Globus pallidus (tissue), 1 donor: ENCODE data around the gene GRB2.
"Not testable (repeated sequence)": the region's sequence is repeated elsewhere in the genome, so short reads cannot be mapped to it uniquely, and the experiment has no call there.

Source experiments
- DNase-seq: peaks from one replicate; pipeline ENCODE4 v3.0.0-alpha.2; 2015; ENCODE audit warnings: low spot score

Gene GRB2

DNA sequence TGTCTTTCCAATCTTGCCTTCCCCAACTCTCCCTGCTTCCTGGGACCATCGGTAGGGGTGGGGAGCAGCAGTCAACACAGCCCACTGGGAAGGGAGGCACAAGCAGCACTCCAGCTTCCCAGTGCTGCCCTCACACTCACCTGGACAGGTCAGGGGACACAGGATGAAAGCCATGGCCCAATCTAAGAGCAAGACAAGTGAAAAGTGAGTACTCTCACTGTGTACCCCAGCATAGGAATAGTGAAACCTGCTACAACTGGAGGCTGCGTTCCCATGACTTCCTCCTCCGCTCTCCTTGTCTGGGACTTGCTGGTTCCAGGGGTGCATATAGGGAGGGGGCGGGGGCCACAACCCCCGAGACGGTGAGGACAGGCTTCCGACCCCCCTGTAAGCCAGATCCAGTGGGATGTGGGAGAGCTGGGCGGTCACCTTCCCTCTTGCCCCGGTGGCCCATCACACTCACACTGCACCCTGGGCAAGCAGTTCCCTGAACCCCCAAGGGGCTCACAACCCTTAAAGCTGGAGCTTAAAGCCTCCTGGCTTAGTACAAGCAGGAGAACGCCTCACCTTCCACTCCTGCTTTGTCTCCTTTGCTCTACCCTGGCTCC, 86.8 kb downstream of the GRB2 start:
- DNase-seq: no peak

DNA sequence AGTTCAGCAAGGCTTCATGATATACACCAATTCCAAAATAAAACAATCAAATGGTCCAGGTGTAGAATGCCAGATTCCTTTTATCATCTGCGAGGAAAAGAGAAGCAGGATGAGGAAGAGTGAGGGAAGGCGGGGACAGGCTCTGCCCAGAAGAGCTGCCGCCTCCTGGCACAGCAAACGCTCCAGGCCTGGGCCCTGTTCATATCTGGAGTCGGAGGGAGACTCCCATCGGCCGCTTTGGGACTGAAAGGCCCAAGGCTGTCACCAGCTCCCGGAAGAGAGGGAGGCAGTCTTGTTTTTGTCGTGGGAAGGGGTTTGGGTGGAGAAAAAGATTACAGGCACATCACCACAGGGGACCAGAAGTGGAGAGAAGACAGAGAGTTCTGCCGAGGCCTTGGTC, 87.3 kb downstream of the GRB2 start:
- no peak for DNase-seq

DNA sequence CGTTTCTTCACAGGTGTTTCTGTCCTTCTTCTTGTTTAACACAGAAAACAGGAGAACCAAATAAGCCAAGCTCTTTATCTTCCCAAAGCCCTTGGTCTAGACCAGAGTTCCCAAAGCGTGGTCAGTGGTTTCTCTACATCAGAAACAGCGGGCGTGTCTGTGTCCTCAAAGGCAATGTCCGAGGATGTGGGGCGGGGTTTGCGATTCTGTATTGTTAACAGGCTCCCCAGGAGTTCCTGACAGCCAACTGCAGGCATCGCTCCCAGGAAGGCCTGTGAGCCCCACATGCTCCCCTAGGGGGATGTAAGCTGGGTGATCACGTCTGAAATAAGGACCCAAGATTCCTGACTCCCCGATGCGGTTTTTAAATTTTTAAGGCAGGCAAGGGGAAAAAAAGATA, 87.8 kb downstream of the GRB2 start:
- no peak for DNase-seq

DNA sequence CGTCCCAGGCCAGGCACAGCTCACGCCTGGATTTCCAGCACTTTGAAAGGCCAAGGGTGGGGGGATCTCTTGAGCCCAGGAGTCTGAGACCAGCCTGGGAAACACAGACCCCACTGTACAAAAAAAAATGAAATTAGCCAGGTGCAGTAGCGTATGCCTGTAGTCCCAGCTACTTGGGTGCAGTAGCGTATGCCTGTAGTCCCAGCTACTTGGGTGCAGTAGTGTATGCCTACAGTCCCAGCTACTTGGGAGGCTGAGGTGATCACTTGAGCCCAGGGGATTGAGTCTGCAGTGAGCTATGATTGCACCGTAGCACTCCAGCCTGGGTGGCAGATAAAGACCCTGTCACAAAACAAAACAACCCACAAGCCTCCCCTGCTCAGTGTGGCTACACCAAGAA, 89.2 kb downstream of the GRB2 start:
- no peak for DNase-seq

DNA sequence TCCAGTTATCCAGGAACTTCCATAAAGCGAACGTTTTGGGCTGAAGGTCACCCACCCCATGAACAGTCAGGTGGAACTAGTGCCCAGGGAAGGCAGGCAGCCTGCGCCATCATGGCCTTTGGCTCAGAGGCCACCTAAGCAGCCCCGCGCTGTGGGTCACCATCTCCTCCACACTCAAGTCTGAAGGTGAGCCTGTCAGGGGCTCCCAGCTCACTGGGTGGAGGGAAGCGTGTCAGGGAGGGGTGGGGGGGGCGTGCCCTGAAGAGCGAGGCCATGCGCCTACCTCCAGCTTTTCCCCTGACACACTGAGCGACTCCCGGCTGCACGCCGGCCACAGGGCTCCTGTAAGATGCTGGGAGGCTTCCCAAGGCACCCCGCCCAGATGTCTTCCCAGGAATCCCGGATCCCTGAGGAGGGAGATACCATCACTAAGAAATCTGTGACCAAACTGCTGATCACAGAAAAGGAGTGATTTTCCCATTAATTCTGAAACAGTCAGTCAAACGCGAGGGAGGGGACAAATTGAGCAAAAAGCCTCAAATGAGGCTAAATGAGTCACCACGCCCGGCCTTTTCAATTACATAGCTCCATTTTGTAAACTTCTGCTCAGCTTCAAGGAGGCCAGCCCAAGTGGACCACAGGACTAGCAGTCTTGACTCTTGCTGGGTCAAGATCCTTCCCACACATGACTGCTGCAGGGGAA, 89.8 kb downstream of the GRB2 start:
- DNase-seq: no peak

DNA sequence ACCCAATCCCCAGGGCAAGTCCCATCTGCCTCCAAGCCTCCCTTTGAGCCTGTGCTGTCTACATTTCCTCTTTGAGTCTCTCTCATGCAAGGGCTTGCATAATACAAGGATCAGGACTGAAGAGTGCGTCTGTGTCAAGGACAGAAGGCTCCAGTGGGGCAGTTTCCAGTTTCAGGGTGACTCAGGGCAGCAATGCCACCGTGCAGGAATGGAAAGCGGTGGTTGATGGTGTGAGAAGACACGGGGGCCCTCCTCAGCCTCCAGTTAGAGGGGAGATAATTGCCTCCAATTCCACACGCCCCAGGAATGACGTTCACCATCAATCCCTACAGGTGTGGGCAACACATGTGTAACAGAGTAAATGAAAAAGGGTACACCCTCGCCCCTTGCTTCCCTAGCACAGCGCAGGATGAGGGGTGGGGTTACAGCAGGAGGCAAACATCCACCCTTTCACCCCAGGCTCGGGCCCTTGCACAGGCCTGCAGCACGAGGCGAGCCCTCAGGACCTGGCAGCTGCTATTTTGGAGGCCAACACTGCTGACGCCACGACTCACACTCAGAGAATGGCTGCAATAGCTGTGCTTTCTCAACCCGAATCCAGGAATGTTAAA, 91.4 kb downstream of the GRB2 start:
- DNase-seq: peak; percentile 57

DNA sequence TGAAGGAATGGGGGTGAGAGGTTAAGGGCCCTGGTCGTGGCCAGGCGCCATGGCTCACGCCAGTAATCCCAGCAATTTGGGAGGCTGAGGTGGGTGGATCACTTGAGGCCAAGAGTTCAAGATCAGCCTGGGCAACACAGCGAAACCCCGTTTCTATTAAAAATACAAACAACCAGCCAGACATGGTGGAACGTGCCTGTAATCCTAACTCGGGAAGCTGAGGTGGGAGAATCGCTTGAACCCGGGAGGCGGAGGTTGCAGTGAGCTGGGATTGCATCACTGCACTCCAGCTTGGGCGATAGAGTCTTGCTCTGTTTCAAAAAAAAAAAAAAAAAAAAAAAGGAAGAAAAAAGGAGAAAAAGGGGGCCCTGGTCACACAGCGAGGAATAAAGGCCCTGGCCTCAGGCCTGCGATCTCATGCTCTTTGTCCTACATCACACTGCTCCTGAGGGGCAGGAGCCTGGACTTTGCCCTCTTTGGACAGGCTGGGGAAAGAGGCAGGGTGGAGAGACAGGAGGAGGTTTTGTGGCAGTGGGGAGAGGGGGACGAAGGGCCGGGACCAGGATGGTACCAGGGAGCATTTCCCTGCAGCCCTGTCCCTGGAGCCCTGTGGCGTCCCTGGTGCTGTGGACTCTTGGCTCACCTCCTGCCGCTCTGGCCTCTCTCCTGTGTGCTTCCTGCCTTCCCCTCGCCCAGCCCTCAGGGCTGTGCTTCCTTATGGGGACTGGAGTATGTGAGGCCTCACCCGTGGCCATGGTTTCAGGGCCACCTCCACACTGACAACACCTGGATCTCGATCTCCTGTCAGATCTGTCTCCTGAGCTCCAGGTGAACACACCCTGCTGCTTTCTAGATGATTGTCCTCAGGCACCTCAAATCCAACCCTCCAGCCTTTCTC, 96.5 kb downstream of the GRB2 start:
- DNase-seq: no peak

DNA sequence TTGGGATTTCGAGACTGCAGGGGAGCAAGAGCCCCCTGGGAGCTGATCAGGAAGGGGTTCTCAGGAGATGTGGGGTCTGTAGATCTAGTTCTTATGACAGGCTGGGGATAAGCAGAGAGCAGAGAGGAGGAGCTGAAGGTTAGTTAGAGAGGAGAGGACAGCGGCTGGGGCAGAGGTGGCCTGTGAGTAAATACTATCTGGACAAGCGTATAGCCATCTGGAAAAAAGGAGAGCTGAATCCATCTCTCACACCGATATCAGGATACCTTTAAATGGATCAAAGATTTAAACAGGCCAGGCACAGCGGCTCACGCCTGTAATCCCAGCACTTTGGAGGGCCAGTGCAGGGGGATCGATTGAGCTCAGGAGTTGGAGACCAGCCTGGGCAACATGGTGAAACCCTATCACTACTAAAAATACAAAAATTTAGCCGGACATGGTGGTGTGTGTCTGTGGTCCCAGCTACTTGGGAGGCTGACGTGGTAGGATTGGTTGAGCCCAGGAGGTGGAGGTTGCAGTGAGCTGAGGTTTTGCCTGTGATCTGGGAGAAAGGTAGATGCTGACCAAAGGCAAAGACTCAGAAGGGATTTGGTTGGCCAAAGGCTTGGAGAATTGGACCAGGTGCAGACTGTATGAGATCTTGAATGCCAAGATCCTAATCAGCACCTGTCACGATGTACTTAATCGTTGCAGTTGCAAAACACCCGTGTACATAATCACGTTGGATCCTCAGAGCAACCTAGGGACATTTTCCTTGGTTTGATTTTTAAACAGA, 97.3 kb downstream of the GRB2 start:
- no peak for DNase-seq

DNA sequence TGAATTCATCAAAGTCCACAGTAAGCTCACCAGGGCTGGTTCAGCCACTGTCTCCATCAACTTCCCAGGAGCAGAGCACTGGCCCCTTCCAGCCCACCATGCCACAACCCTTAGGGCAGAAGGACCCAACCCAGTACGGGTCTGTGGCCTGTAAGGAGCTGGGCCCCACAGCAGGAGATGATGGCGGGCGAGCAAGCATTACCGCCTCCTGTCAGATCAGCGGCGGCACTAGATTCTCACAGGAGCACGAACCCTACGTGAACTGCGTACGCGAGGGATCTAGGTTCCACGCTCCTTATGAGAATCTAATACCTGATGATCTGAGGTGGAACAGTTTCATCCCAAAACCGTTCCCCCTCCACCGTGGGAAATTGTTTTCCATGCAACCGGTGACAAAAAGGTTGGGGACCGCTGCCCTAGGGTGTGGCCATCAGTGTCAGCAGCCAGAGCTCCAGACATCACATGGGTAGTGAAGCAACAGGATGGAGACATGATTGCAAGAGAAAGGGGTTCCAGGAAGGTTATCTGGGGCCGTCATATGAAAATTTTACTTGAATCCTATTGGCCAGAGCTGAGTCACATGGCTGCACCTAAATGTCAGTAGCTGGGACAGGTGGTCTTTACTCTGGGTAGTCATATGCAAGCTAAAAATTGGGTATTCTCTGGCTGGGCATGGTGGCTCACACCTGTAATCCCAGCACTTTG, 103.8 kb downstream of the GRB2 start:
- no peak for DNase-seq

DNA sequence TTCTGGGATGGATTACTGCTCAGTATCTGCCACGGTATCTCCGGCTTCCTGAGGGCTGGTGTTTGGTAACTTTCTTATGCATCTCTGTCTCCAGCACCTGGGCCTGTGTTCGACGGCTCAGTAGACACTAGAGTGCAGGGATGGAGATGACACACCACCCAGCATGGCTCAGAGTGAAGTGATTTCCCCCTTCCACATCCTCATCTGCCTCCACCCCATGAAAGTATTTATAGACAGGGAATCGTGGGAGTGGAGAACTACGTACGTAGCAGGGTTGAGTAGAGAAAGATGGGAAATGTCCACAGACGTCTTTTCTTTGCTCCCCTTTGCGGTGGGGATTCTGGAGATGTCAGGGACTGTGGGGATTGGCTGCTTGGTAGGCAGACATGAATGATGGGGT, 104.4 kb downstream of the GRB2 start:
- DNase-seq: no peak

DNA sequence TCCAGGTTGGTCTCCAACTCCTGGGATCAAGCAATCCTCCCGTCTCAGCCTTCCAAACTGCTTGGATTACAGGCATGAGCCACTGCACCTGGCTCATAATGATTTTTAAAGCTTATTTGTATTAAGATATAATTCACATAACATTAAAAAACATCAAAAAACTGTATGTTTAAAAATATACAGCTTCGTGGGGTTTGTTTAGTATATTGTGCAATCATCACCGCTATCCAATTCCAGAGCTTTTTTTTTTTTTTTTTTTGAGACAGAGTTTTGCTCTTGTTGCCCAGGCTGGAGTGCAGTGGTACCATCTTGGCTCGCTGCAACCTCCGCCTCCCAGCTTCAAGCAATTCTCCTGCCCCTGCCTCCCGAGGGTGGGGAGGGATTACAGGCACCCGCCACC, 105.2 kb downstream of the GRB2 start:
- no peak for DNase-seq

DNA sequence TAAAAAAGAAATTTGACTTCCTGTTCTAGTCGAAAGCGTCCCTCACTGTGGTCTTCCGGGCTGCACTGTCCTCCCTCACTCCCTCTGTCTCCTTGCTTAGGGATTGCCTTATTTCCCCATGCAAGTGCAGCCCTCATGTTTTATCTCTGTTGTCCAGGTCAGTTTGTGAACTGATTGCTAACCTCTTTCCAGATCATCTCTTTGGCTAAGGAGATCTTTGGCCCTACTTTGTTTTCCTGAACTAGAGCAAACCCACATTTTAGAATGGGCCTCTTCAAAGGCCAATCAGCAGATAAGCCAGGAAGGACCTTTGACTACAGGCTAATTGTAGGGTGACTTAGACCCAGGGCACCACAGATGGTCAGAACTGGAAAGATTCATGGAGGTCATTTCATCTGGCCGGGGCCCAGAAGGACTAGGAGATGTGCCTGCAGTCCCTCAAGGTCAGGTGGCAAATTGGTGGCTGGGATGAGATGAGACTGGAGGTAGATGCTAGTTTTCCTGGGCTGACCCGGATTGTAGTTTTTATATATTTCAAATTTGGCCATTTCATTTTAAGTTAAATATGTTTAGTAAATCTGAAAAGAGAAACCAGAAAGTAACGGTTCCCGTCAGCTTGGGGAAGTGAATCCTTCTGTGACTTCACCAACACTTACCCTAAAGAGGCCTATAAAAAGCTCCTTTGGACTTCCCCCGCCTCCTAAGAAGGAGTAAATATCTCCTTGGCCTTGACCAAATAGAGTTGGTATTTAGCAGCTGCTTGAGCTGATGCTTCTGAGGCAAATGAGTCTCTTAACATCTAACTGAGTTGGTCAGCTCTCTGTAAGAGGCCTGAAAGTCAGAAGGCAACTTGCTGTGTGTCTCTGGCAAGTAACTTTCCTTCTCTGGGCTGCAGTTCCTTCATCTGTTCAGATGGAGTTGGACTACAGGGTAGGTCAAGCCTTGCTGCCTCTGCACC, 110.0 kb downstream of the GRB2 start:
- DNase-seq: peak; percentile 60

DNA sequence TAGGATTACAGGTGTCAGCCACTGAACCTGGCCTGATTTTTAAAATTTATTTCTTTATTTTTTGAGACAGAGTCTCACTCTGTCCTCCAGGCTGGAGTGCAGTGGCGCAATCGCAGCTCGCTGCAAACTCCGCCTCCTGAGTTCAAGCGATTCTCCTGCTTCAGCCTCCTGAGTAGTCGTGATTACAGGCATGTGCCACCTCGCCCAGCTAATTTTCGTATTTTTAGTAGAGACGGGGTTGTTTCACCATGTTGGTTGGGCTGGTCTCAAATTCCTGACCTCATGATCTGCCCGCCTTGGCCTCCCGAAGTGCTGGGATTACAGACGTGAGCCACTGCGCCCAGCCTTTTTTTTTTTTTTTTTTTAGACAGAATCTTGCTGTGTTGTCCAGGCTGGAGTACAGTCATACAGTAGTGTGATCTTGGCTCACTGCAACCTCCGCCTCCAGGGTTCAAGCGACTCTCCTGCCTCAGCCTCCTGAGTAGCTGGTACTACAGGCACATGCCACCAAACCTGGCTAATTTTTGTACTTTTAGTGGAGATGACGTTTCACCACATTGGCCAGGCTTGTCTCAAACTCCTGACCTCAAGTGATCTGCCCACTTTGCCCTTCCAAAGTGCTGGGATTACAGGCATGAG, 112.5 kb downstream of the GRB2 start:
- DNase-seq: not testable (repeated sequence)

DNA sequence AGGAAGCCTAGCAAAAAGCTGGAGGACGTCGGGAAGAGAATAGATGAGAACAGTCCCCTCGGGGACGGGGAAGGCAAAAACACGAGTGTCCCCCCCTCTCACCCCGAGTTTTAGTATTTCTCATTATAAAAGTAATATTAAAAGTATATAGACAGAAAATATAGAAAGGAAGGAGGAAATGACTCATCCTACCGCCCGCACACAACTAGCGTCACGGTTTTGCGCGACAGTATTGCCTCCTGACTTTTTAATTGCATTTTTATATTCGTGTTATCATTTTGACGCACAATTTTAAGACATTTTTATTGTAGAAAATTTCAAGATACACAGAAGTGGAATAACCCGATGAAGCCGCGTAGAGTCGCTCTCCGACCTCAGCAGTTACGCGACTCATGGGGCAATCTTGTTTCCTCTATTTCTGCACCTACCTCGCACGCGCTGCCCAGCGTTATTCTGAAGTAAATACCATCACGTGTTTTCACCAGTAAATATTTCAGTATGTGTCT, 115.6 kb downstream of the GRB2 start:
- peak; percentile 70 for DNase-seq

DNA sequence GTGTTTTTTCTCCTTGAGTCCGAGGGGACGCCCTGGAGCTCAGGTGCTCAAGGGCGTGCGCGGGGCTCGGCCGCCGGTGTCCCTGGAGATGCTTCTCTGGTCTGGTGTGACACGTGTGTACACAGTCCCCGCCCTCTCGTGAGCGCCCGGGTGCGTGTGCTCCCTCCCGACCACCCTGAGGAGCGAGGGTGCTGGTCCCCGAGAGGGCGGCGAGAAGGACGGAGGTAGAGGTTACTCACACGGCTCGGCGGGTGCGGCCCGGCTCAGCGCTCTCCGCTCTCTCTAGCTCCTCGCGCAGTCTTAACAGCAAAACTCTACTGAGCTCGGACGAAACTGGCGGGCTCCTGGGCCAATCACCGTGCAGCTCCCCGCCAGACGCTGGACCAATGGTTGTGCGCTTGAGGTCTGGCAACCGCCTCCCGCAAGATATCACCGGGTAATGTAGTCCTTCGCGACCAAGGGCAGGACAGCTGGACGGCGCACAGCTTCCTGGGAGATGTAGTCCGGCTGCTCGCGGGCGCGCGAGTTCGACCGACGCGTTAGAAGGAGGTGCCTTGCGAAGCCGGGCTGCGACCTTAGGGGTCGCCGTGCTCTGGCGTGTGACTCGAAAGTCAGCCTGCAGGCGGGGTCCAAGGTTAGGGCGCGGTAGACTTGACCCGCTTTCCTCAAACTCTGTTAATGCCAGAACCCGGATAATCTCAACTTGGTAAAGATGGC, 116.2 kb downstream of the GRB2 start, which contains the start of gene SLC25A19:
TSS of gene SLC25A19 (minus strand) at position 319 of the 717 bp plus-strand sequence. CDS start 2,669 bp downstream, outside the sequence.
- peak; percentile 99 for DNase-seq

DNA sequence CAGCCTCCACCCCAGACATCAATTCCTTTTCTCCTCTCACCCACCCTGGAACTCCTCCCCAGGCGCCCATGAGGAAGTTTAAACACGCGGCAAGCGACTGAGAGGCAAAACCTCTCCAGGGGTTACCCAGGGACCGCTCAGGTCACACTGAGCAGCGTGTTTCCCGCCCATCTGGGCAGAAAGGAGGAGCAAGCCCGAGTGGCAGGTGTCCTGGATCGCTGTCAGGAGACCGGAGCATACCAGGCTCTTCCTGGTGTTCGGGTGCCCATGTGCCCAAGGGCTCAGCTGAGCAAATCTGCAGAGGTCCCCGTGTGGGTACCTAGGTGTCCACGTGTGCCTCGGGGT, 116.7 kb downstream of the GRB2 start:
- no peak for DNase-seq

DNA sequence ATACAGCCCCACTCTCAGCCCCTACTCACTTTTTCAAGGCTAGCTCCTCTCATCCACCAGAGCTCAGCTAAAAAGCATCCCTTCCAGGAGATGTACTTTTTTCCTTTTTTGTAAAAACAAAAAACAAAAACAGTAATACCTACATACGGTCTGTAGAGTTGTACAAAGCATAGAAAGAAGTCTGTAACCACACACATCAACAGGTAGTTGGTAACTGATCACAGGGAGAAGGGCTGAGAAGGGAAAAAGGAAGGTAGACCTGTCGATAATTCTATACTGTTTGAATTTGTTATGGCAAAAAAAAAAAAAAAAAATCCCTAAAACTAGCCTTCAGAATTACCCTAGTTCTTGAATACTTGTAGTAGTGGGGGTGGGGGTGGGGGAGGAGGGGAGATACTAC, 117.1 kb downstream of the GRB2 start:
- DNase-seq: no peak

DNA sequence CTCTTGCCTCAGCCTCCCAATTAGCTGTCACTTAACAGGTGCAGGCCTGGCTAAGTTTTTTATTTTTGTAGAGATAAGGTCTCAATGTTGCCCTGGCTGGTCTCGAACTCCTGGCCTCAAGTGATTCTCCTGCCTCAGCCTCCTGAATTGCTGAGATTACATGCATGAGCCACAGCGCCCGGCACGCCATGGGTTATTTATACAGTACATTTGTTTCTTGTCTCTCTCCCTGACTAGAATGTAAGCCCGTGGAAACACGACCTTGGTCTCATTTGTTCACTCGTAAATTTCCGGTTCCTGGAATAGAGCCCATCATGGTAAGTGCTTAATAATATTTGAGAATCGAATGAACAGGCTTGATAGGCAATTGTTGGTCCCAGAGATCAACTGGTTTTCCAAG, 118.3 kb downstream of the GRB2 start:
- no peak for DNase-seq

DNA sequence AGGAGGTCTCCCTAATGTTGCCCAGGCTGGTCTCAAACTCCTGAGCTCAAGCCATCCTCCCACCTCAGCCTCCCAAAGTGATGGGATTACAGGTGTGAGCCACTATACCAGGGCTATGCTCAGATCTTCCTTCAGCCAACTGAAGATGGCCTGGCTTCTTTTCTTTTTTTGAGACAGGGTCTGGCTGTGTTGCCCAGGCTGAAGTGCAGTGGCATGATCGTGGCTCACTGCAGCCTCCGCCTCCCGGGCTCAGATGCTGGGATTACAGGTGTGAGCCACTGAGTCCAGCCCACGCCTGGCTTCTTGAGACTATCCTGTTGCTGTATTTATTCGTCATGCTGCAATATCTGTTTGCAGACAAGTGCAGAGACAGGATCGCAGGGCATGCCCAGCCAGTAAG, 120.4 kb downstream of the GRB2 start:
- no peak for DNase-seq
